Mononuclear cell (primary cell): Measurements from ENCODE around the gene BRK1. TPM values are rescaled to one million over a fixed set of nuclear protein-coding genes. Genes with fewer than 3 reads are reported as not detected.
"Not testable (repeated sequence)": the region's sequence is repeated elsewhere in the genome, so short reads cannot be mapped to it uniquely, and the experiment has no call there.

Source experiments
- H3K27me3 ChIP-seq: 2 replicates; pipeline ENCODE4 v1.6.0; 2011; ENCODE audit warnings: low read length, control low read depth; ENCODE audit not compliant: insufficient read depth
- H3K4me1 ChIP-seq: 2 replicates; pipeline ENCODE4 v1.5.1; 2011; ENCODE audit warnings: mild to moderate bottlenecking, low read length, control low read depth; ENCODE audit not compliant: insufficient read depth
- H3K4me3 ChIP-seq: 2 replicates; pipeline ENCODE4 v1.5.1; 2011; ENCODE audit warnings: mild to moderate bottlenecking, low read length, moderate library complexity
- H3K9me3 ChIP-seq: 2 replicates; pipeline ENCODE4 v1.5.1; 2011; ENCODE audit warnings: low read depth, mild to moderate bottlenecking, control low read depth, low read length
- total RNA-seq: library from RNA; depleted of rRNA; stranded (reverse); fragments of >200 nt; gene quantifications from one replicate; pipeline ENCODE4 v1.2.3, GENCODE V29; 2012

BRK1 gene
- total RNA-seq, 1 donor, result 73.0 TPM

GRCh38 chr3:10121064-10121463, 5.6 kb downstream of the BRK1 start:
- Histone ChIP-seq H3K4me3 (no peak overlapping the region), H3K9me3 (no peaks in the 10 kb centered on the region), H3K4me1 (peaks cover 25% of the 10 kb centered on the region), H3K27me3 (no peaks in the 10 kb centered on the region)

GRCh38 chr3:10122724-10123123, 7.2 kb downstream of the BRK1 start:
- Histone ChIP-seq H3K9me3 (no peaks in the 10 kb centered on the region), H3K4me3 (no peak overlapping the region), H3K27me3 (no peaks in the 10 kb centered on the region), H3K4me1 (peaks cover 9% of the 10 kb centered on the region)

GRCh38 chr3:10135872-10136271, 20.4 kb downstream of the BRK1 start:
- not testable (repeated sequence) for H3K4me3 ChIP-seq, H3K9me3 ChIP-seq, H3K4me1 ChIP-seq, H3K27me3 ChIP-seq

GRCh38 chr3:10136426-10137005, 21.0 kb downstream of the BRK1 start:
- no peak overlapping the region for H3K4me3 ChIP-seq
- no peaks in the 10 kb centered on the region for H3K9me3 ChIP-seq
- peaks cover 4% of the 10 kb centered on the region for H3K4me1 ChIP-seq
- H3K27me3 ChIP-seq, result no peaks in the 10 kb centered on the region

GRCh38 chr3:10137178-10137577, 21.7 kb downstream of the BRK1 start:
- Histone ChIP-seq H3K4me1 (peaks cover 4% of the 10 kb centered on the region), H3K27me3 (no peaks in the 10 kb centered on the region), H3K4me3 (no peak overlapping the region), H3K9me3 (no peaks in the 10 kb centered on the region)

- Histone ChIP-seq H3K4me3 (peak overlapping the region; percentile 76), H3K27me3 (no peaks in the 10 kb centered on the region)
Observed at GRCh38 chr3:10140996-10141546, 25.6 kb downstream of the BRK1 start.

GRCh38 chr3:10142707-10143560, 27.5 kb downstream of the BRK1 start:
- Histone ChIP-seq H3K4me1 (peaks cover 46% of the 10 kb centered on the region), H3K9me3 (no peaks in the 10 kb centered on the region), H3K27me3 (no peaks in the 10 kb centered on the region), H3K4me3 (peak overlapping the region; percentile 76)

More at GRCh38 chr3:10140996-10141546, 25.6 kb downstream of the BRK1 start:
- Histone ChIP-seq H3K4me1 (peaks cover 42% of the 10 kb centered on the region), H3K9me3 (no peaks in the 10 kb centered on the region)

GRCh38 chr3:10145685-10146084, 30.2 kb downstream of the BRK1 start:
- no peaks in the 10 kb centered on the region for H3K9me3 ChIP-seq
- H3K4me1 ChIP-seq, result peaks cover 57% of the 10 kb centered on the region
- H3K27me3 ChIP-seq, result no peaks in the 10 kb centered on the region
- H3K4me3 ChIP-seq, result no peak overlapping the region

- H3K4me3 ChIP-seq, result no peak overlapping the region
- H3K4me1 ChIP-seq, result peaks cover 33% of the 10 kb centered on the region
- no peaks in the 10 kb centered on the region for H3K9me3 ChIP-seq
- H3K27me3 ChIP-seq, result no peaks in the 10 kb centered on the region
Observed at GRCh38 chr3:10149226-10149625, 33.8 kb downstream of the BRK1 start.

- Histone ChIP-seq H3K4me1 (peaks cover 16% of the 10 kb centered on the region), H3K9me3 (no peaks in the 10 kb centered on the region), H3K27me3 (no peaks in the 10 kb centered on the region), H3K4me3 (no peak overlapping the region)
Observed at GRCh38 chr3:10150987-10151386, 35.5 kb downstream of the BRK1 start.

GRCh38 chr3:10154335-10155122, 39.1 kb downstream of the BRK1 start:
- no peaks in the 10 kb centered on the region for H3K9me3 ChIP-seq
- H3K4me3 ChIP-seq, result no peak overlapping the region
- no peaks in the 10 kb centered on the region for H3K27me3 ChIP-seq
- H3K4me1 ChIP-seq, result peaks cover 2% of the 10 kb centered on the region

- Histone ChIP-seq H3K4me3 (no peak overlapping the region), H3K27me3 (no peaks in the 10 kb centered on the region), H3K9me3 (no peaks in the 10 kb centered on the region), H3K4me1 (no peaks in the 10 kb centered on the region)
Observed at GRCh38 chr3:10155123-10155472, 39.6 kb downstream of the BRK1 start.

- no peak overlapping the region for H3K4me3 ChIP-seq
- H3K9me3 ChIP-seq, result no peaks in the 10 kb centered on the region
- H3K4me1 ChIP-seq, result no peaks in the 10 kb centered on the region
- no peaks in the 10 kb centered on the region for H3K27me3 ChIP-seq
Observed at GRCh38 chr3:10155658-10156057, 40.2 kb downstream of the BRK1 start.

- Histone ChIP-seq H3K9me3 (no peaks in the 10 kb centered on the region), H3K27me3 (no peaks in the 10 kb centered on the region), H3K4me1 (peaks cover 10% of the 10 kb centered on the region), H3K4me3 (no peak overlapping the region)
Observed at GRCh38 chr3:10157031-10157430, 41.6 kb downstream of the BRK1 start.

GRCh38 chr3:10158555-10158954, 43.1 kb downstream of the BRK1 start:
- not testable (repeated sequence) for H3K4me3 ChIP-seq, H3K9me3 ChIP-seq, H3K27me3 ChIP-seq
- H3K4me1 ChIP-seq, result peaks cover 13% of the 10 kb centered on the region
